ENCODE results near the gene ZNF383.
"Not testable (repeated sequence)": the region's sequence is repeated elsewhere in the genome, so short reads cannot be mapped to it uniquely, and the experiment has no call there.

DNA sequence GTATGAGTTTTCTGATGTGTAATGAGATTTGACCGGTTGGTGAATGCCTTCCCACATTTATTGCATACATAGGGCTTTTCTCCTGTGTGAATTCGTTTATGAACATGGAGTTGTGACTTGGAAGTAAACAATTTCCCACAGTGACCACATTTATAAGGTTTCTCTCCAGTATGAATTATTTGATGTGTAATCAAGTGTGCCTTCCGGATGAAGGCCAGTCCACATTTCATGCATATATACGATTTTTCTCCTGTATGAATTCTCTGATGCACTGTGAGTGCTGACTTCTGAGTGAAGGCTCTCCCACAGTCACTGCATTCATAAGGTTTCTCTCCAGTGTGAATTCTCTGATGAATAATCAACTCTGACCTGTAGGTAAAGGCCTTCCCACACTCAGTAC lies 31.9 kb upstream of the ZNF383 start:
- TF ChIP-seq, protein P1, sequence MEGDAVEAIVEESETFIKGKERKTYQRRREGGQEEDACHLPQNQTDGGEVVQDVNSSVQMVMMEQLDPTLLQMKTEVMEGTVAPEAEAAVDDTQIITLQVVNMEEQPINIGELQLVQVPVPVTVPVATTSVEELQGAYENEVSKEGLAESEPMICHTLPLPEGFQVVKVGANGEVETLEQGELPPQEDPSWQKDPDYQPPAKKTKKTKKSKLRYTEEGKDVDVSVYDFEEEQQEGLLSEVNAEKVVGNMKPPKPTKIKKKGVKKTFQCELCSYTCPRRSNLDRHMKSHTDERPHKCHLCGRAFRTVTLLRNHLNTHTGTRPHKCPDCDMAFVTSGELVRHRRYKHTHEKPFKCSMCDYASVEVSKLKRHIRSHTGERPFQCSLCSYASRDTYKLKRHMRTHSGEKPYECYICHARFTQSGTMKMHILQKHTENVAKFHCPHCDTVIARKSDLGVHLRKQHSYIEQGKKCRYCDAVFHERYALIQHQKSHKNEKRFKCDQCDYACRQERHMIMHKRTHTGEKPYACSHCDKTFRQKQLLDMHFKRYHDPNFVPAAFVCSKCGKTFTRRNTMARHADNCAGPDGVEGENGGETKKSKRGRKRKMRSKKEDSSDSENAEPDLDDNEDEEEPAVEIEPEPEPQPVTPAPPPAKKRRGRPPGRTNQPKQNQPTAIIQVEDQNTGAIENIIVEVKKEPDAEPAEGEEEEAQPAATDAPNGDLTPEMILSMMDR (IDR thresholded peaks at IDR 0.05): not testable (repeated sequence)
- TF ChIP-seq EZH2 (IDR thresholded peaks at IDR 0.05; ENCODE audit: borderline replicate concordance, insufficient read depth, low read depth, low read length, poor library complexity, severe bottlenecking): not testable (repeated sequence)

Measured in B cell (primary cell).